Spleen (tissue), 7 donors: ENCODE data around the gene PLOD1.

Experiments used
- POLR2A ChIP-seq, 3 donors: fragments of 450-650 bp; IDR thresholded peaks; one replicate each; pipeline ENCODE4 v1.5.1; 2017; ENCODE audit warnings: antibody characterized with exemption in 3 of 3, mild to moderate bottlenecking in 1 of 3
- POLR2AphosphoS5 ChIP-seq, 3 donors: sonication (generic); formaldehyde crosslinking; IDR thresholded peaks; one replicate each; pipeline ENCODE4 v1.5.1; 2017; ENCODE audit warnings: antibody characterized with exemption in 3 of 3
- TF ChIP-seq, protein P1 (sequence below), 11 experiments: fragments of 200-600 bp in 7 of 11; fragments of 450-650 bp in 4 of 11; sonication (generic) in 4 of 11; IDR thresholded peaks in 8 of 11; conservative IDR thresholded peaks in 3 of 11; 1 replicate in 7 of 11; 2 replicates in 4 of 11; pipeline versions ENCODE4 v1.4.0 to v1.8.0; 2016 to 2021; ENCODE audit warnings: antibody characterized with exemption in 11 of 11, inconsistent platforms in 4 of 11, mild to moderate bottlenecking in 1 of 11
- donor health status: DM: no; HTN: no; CAD: no; lungs with moderate emphysema.
- donor health status: DM: no; HTN: no; CAD: no.
- donor health status: DM: no; HTN: no; CAD: no.

DNA sequence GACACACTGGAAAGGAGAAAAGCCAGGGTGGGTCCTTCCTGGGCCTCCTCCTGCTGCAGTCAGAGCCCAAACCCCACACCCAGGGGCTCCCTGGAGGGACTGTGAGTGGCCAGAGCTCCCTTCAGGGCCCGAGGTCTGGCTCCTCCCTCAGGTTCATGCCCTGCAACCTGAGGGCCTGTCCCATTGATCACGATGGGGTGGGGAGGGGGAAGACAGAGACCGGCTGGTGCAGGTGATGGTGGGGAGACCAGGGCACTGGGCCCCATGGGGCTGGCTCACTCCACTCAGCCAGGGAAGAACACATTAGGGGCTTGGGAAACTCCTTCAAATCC, 45.7 kb upstream of the PLOD1 start:
- TF ChIP-seq POLR2AphosphoS5 (IDR thresholded peaks at IDR 0.05) (no peak), POLR2A (IDR thresholded peaks at IDR 0.05) (no peak)
- TF ChIP-seq, protein P1, sequence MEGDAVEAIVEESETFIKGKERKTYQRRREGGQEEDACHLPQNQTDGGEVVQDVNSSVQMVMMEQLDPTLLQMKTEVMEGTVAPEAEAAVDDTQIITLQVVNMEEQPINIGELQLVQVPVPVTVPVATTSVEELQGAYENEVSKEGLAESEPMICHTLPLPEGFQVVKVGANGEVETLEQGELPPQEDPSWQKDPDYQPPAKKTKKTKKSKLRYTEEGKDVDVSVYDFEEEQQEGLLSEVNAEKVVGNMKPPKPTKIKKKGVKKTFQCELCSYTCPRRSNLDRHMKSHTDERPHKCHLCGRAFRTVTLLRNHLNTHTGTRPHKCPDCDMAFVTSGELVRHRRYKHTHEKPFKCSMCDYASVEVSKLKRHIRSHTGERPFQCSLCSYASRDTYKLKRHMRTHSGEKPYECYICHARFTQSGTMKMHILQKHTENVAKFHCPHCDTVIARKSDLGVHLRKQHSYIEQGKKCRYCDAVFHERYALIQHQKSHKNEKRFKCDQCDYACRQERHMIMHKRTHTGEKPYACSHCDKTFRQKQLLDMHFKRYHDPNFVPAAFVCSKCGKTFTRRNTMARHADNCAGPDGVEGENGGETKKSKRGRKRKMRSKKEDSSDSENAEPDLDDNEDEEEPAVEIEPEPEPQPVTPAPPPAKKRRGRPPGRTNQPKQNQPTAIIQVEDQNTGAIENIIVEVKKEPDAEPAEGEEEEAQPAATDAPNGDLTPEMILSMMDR (IDR thresholded peaks at IDR 0.05 in 8 of 11, conservative IDR thresholded peaks at IDR 0.05 in 3 of 11): no peak
